Ishikawa (cell line): ENCODE data around the gene RTN1.

Source experiments
- CEBPB ChIP-seq: IDR thresholded peaks from 2 replicates; pipeline ENCODE4 v1.6.1; 2012
- CREB1 ChIP-seq: IDR thresholded peaks from 2 replicates; pipeline ENCODE4 v1.6.1; 2012; ENCODE audit warnings: low read depth
- EP300 ChIP-seq: IDR thresholded peaks from 2 replicates; pipeline ENCODE4 v1.6.1; 2012; ENCODE audit warnings: borderline replicate concordance
- NFIC ChIP-seq: IDR thresholded peaks from 2 replicates; pipeline ENCODE4 v1.6.1; 2012
- TAF1 ChIP-seq: IDR thresholded peaks from 2 replicates; pipeline ENCODE4 v1.6.1; 2012; ENCODE audit warnings: low read depth, mild to moderate bottlenecking
- TCF12 ChIP-seq: IDR thresholded peaks from 2 replicates; pipeline ENCODE4 v1.6.1; 2012; ENCODE audit warnings: low read depth
- TEAD4 ChIP-seq: IDR thresholded peaks from 2 replicates; pipeline ENCODE4 v1.6.1; 2012
- YY1 ChIP-seq: IDR thresholded peaks from 2 replicates; pipeline ENCODE4 v1.6.1; 2012; ENCODE audit warnings: low read depth
- TF ChIP-seq, protein P1 (sequence below): IDR thresholded peaks from 2 replicates; pipeline ENCODE4 v1.6.1; 2012

GRCh38 chr14:59829469-59830337 lies 40.9 kb downstream of the RTN1 start:
- TF ChIP-seq, protein P1, sequence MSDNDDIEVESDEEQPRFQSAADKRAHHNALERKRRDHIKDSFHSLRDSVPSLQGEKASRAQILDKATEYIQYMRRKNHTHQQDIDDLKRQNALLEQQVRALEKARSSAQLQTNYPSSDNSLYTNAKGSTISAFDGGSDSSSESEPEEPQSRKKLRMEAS, result no peak
- TF ChIP-seq CEBPB (no peak), NFIC (no peak), EP300 (peak; percentile 16; the same call in 1 of the 2 replicates), TCF12 (no peak), TAF1 (no peak), YY1 (no peak), TEAD4 (no peak), CREB1 (no peak)
